HG03039 (cell line): ENCODE measurements around the gene SUSD6.

Experiments used
- ATAC-seq: cut with Tn5 transposase; IDR thresholded peaks from one replicate; pipeline ENCODE4 v1.9.1; 2021; ENCODE audit warnings: mild to moderate bottlenecking, moderate library complexity; ENCODE audit not compliant: unreplicated experiment

Gene SUSD6

GRCh38 chr14:69671365-69672030 is 60.1 kb downstream of the SUSD6 start:
- no peak for ATAC-seq

- no peak for ATAC-seq
These were observed 61.0 kb downstream of the SUSD6 start for GRCh38 chr14:69672356-69672755.

- no peak for ATAC-seq
These were observed 61.7 kb downstream of the SUSD6 start for GRCh38 chr14:69673104-69673503.

DNA sequence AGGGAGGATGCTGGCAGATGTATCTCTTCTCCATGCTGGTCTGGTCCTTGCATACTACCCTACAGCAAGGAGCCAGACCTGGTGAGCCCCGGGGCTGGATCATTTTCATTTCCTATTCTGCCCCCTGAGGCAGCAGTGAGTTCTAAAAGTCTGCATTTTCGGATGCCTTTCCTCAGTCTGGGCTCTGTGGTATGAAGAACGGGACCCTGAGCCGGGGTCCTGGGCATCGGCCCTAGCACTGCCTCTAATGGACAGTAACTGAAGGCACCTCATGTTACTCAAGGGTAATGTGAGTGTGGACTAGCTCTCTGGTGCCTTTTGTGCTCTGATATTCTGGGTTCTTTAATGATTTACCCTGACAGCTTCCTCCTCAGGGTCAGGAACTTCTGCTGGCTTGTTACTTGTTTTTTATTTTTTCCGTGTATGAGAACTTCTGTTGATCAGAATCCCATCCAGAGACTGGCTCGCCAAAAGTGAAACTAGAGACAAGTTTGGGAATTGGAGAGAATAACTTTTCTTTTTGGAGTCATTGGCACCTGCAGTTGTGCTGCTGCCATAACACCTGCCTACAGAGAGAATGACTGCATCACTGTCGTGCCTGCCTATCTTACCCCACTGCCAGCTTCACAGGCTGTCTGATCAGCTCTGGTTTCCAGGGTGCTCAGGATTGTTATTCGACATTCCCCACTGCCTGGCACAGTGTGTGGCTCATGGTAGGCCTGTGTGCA is 62.3 kb downstream of the SUSD6 start:
- ATAC-seq = no peak

DNA sequence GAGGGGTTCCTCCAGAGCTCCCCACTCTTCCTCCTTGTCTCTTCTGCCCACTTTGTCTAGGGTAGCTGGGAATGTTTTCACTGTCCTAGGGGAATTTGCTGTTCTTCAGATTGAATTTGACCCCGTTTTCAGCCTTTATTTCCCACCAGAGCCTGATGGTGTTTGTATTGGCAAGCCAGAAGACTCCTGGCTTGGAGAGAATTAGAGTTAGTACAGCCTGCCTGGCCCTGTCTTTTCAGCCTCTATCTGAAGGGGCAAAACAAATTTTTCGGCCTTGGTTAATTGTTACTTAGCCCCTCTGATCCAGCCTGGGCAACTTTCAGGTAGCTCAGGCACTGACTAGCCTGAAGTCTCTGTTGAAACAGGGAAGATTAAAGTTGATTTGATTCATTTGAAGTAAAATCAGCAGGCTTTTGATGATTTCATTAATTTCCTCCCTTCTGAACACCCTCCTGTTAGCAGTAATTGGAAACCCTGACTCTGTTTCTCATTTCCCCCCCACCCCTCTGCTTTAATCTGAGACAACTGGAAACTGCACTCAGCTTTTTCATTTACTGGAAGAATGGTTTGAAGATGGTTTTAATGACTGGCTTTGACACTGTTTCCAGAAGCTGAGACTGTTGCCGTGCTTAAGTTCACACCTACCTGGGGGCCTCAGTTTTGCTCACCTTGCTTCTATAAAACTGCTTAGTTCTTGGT is 63.3 kb downstream of the SUSD6 start:
- ATAC-seq = no peak

GRCh38 chr14:69675245-69675583 is 63.8 kb downstream of the SUSD6 start:
- no peak for ATAC-seq

- ATAC-seq = peak; percentile 69
These were observed 64.6 kb downstream of the SUSD6 start for GRCh38 chr14:69675877-69676416.

GRCh38 chr14:69676723-69677122 is 65.3 kb downstream of the SUSD6 start:
- ATAC-seq = no peak

GRCh38 chr14:69680297-69680696 is 68.9 kb downstream of the SUSD6 start:
- ATAC-seq = no peak

DNA sequence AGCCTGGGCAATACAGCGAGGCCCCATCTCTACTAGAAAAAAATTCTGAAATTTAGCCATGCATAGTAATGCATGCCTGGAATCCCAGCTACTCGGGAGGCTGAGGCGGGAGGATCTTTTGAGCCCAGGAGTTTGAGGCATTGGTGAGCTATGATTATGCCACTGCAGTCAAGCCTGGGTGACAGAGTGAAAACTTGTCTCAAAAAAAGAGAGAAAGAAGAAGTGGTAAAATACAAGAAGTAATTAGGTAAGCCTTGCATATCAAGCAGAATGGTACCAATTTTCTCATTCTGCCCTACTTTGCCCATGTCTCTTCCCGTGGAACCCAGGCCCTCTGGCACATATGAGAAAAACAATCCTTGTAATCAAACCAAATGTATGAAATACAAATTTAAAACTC is 70.7 kb downstream of the SUSD6 start:
- no peak for ATAC-seq

- no peak for ATAC-seq
These were observed 71.3 kb downstream of the SUSD6 start for GRCh38 chr14:69682621-69683263.

GRCh38 chr14:69683971-69684370 is 72.6 kb downstream of the SUSD6 start:
- no peak for ATAC-seq

- ATAC-seq = no peak
These were observed 73.2 kb downstream of the SUSD6 start for GRCh38 chr14:69684461-69685217.

DNA sequence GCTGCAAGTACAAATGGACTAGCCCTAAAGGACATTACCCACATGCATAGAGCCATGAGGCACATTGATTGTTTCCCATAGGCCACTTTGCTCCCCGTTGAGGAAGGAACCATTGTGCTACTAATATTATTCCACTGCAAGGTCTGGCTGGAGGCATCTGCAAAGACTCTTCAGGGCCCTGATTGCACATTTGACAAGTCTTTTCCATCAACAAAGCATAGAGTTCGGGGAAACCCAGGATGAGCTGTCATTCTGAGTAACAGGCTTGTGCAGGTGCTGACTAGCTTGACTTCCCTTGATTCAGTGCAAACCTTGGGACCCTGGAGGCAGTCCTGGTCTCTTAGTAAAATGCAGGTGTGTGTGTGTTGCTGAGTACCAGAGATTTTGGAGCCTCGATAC is 73.8 kb downstream of the SUSD6 start:
- no peak for ATAC-seq

DNA sequence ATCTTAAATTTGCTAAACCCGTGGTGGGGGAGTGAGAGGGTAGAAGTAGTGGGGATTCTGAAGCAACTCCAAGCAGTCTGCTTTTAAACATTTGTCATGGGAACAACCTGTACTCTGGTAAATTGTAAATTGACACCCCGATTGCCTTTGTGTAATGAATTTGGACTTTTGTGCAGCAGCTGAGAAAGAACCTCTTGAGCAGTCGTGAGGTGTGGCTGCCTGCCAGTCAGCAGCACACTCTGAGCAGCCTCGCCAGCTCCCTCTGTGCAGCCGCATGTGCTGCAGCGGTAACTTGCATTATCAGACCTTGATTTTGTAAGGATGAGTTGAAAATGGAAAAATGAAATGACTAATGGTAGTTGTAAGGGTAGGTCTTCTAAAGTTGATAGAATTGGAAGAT is 74.3 kb downstream of the SUSD6 start:
- no peak for ATAC-seq

DNA sequence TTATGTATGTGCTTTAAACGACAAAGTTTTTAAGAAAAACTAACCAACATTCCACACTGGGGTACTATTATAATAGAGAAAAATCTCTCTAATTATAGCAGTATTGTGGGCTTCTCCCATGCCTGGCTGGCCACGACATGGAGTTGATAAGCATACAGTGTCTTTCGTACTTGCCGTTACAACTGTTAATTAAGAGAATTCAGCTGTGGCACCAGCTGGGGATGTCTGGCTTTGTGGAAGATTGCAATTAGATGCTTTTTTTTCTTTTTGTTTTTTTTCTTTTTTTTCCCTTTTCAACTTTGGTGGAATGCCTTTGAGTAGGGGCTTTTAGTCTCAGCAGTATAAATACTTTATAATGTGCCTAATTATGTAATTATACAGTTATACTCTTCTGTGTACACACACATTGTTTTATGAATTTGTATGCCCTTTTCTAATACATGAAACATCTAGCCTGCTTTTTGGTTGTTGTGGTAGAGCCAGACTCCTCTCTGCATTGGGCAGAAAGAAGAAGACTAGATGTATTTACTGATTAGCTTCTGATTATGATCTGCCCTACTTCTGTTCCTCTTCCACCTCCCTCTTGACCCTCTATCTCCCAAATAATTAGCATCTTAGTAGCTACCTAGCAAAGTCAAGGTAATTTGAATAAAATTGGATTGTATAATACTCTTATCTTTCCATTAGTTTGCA is 76.4 kb downstream of the SUSD6 start:
- no peak for ATAC-seq

DNA sequence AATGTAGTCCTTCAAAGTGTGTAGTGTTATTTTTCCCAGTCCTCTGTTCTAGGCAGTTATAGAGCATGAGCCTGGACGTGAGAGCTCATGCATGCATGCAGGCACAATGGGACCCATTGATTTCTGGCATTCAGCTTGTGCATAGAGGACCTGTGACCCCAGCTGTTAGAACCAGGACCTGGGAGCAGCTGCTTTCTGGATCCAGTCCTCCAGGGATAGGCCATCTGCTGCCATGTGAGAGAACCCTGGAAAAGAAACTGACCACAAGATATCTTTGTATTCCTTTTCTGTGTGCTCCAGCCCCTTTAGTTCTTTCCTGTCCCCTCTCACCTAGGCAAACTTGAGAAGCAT is 76.9 kb downstream of the SUSD6 start:
- no peak for ATAC-seq

- no peak for ATAC-seq
These were observed 78.6 kb downstream of the SUSD6 start for GRCh38 chr14:69690042-69690441.

DNA sequence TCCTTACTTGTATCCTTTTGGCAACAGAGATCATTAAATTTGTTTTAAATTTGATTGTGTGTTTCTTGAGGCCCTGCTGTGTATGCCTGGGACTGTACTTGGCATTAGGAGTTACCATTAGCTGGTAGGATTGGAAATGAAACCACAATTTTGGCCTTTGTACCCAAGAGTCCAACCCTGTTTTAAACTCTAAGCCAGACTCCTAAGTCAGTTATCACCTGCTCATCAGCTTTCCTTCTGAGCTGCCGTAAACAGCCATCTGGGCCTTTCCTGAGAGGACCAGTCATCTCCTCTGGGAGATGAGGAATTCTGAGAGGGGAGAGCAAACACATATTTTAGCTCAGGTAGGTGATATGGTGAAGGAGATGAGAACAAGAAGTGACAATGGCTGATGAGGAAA is 81.2 kb downstream of the SUSD6 start:
- ATAC-seq = no peak

DNA sequence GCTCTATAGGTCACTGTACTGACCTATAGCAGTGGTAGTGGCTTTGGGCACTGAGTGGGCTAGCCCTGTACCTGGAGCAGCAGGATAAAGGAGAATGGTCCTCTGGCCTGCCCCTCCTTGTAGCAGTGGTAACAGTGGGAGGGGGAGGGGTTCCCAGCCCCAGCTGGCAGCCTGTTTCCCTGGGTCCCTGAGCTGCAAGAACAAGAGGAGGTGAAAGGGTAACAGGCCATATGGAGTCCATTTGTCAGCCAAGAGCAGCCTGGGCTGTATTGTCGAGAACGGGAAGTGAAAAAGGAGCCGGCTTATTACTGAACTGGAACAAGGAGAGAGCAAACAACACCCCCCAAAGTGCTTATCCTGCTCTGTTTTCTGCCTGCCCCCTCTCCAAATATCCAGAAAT is 81.7 kb downstream of the SUSD6 start:
- peak; percentile 40 for ATAC-seq
